ENCODE data around the gene COG7.

DNA sequence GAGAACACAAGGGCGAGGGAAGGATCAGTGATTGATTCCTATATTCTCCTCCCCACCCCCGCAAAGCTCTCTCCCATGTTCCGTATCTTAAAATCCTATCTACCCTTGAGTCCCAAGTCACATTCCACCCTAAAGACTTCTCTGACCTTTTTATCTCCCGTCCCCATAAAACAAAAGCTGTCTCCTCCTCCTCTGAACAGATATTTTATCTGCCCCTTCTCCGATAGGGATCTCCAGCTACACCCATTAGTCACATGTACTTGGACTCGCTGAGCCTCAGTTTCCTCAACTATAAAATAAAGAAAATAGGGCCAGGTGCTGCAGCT lies 44.5 kb upstream of the COG7 start:
- TF ChIP-seq, protein P1, sequence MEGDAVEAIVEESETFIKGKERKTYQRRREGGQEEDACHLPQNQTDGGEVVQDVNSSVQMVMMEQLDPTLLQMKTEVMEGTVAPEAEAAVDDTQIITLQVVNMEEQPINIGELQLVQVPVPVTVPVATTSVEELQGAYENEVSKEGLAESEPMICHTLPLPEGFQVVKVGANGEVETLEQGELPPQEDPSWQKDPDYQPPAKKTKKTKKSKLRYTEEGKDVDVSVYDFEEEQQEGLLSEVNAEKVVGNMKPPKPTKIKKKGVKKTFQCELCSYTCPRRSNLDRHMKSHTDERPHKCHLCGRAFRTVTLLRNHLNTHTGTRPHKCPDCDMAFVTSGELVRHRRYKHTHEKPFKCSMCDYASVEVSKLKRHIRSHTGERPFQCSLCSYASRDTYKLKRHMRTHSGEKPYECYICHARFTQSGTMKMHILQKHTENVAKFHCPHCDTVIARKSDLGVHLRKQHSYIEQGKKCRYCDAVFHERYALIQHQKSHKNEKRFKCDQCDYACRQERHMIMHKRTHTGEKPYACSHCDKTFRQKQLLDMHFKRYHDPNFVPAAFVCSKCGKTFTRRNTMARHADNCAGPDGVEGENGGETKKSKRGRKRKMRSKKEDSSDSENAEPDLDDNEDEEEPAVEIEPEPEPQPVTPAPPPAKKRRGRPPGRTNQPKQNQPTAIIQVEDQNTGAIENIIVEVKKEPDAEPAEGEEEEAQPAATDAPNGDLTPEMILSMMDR (IDR thresholded peaks at IDR 0.05; ENCODE audit: low read length), result no peak
- no peak for TF ChIP-seq EZH2phosphoT487 (IDR thresholded peaks at IDR 0.05; ENCODE audit: low read length)
